Measurements from ENCODE around the gene CUX1.
"Not testable (repeated sequence)": the region's sequence is repeated elsewhere in the genome, so short reads cannot be mapped to it uniquely, and the experiment has no call there.

- not testable (repeated sequence) for TF ChIP-seq EZH2phosphoT487, CTCF (IDR thresholded peaks at IDR 0.05; ENCODE audit: low read length)
These were observed 483.9 kb downstream of the CUX1 start for GRCh38 chr7:102301367-102301766.

All from MM.1S (cell line).